Measurements from ENCODE around the gene GRM7. TPM values are rescaled to one million over a fixed set of nuclear protein-coding genes. Genes with fewer than 3 reads are reported as not detected.

GRM7 gene
- total and polyA plus RNA-seq, 2 donors (not counting 1 experiment from before 2014, with no cell fraction given) = not detected

GRCh38 chr3:7632305-7632704 is 771.4 kb downstream of the GRM7 start:
- H3K27ac ChIP-seq (ENCODE audit: low read length in 2 of 2) = no peak overlapping the region
- TF ChIP-seq EZH2 (IDR thresholded peaks at IDR 0.05; ENCODE audit: borderline replicate concordance, insufficient read depth, low read depth, low read length, poor library complexity, severe bottlenecking) (no peak), CTCF (IDR thresholded peaks at IDR 0.05) (no peak)
- H3K79me2 ChIP-seq (ENCODE audit: control insufficient read depth, insufficient read depth, low read length) = no peaks in the 10 kb centered on the region
- Mint-ChIP-seq H3K27ac (no peak overlapping the region), H3K27me3 (no peaks in the 10 kb centered on the region), H3K4me1 (no peaks in the 10 kb centered on the region), H3K9me3 (ENCODE audit: insufficient read depth) (peaks cover 2% of the 10 kb centered on the region), H3K4me3 (no peak overlapping the region)
- intact Hi-C loops (cut with micrococcal nuclease) = no loop called here
- H3K36me3 ChIP-seq (replicated peaks in 1 of 2; ENCODE audit: control extremely low read depth in 1 of 2, control insufficient read depth in 1 of 2, extremely low read depth in 1 of 2, insufficient read depth in 2 of 2, low read length in 1 of 2) = no peaks in the 10 kb centered on the region
- ATAC-seq (ENCODE audit: low read depth) (no peak), DNase-seq (no peak)
- POLR2A ChIA-PET = no interaction called here
- no peak overlapping the region for H3K4me3 ChIP-seq (ENCODE audit: control extremely low read depth in 1 of 5, extremely low read depth in 1 of 5, insufficient read depth in 1 of 5, low read depth in 2 of 5, low read length in 4 of 5)
- no peaks in the 10 kb centered on the region for H4K20me1 ChIP-seq (ENCODE audit: control insufficient read depth, insufficient read depth, low read length, poor library complexity, severe bottlenecking)
- no peaks in the 10 kb centered on the region for H3K27me3 ChIP-seq (replicated peaks in 1 of 4; ENCODE audit: control extremely low read depth in 1 of 4, control insufficient read depth in 3 of 4, insufficient read depth in 4 of 4, low read length in 3 of 4)
- CTCF ChIA-PET = no interaction called here
- no peak overlapping the region for H2AFZ ChIP-seq (ENCODE audit: insufficient read depth, low read depth, low read length, poor library complexity, severe bottlenecking)
- H3K4me2 ChIP-seq (replicated peaks; ENCODE audit: low read depth, low read length, poor library complexity, severe bottlenecking) = no peak overlapping the region
- H3K4me1 ChIP-seq (ENCODE audit: control insufficient read depth in 2 of 2, insufficient read depth in 2 of 2, low read length in 2 of 2) = no peaks in the 10 kb centered on the region
- no peak overlapping the region for H3K9ac ChIP-seq (ENCODE audit: low read length)
- peaks cover 0 to 3% (median 0%) of the 10 kb centered on the region in 3 donors for H3K9me3 ChIP-seq (ENCODE audit: control extremely low read depth in 1 of 3, control insufficient read depth in 2 of 3, insufficient read depth in 1 of 3, low read length in 2 of 3)

GRCh38 chr3:7637694-7638093 is 776.8 kb downstream of the GRM7 start:
- no peaks in the 10 kb centered on the region for H3K9me3 Mint-ChIP-seq (ENCODE audit: insufficient read depth)
- Histone ChIP-seq H2AFZ (ENCODE audit: insufficient read depth, low read depth, low read length, poor library complexity, severe bottlenecking) (no peak overlapping the region), H3K4me2 (replicated peaks; ENCODE audit: low read depth, low read length, poor library complexity, severe bottlenecking) (no peak overlapping the region), H3K79me2 (ENCODE audit: control insufficient read depth, insufficient read depth, low read length) (no peaks in the 10 kb centered on the region), H3K9ac (ENCODE audit: low read length) (no peak overlapping the region), H3K27me3 (replicated peaks in 1 of 4; ENCODE audit: control extremely low read depth in 1 of 4, control insufficient read depth in 3 of 4, insufficient read depth in 4 of 4, low read length in 3 of 4) (no peaks in the 10 kb centered on the region), H3K27ac (ENCODE audit: low read length in 2 of 2) (no peak overlapping the region), H4K20me1 (ENCODE audit: control insufficient read depth, insufficient read depth, low read length, poor library complexity, severe bottlenecking) (no peaks in the 10 kb centered on the region), H3K9me3 (ENCODE audit: control extremely low read depth in 1 of 3, control insufficient read depth in 2 of 3, insufficient read depth in 1 of 3, low read length in 2 of 3) (peaks cover 0 to 3% (median 0%) of the 10 kb centered on the region in 3 donors), H3K36me3 (replicated peaks in 1 of 2; ENCODE audit: control extremely low read depth in 1 of 2, control insufficient read depth in 1 of 2, extremely low read depth in 1 of 2, insufficient read depth in 2 of 2, low read length in 1 of 2) (no peaks in the 10 kb centered on the region), H3K4me1 (ENCODE audit: control insufficient read depth in 2 of 2, insufficient read depth in 2 of 2, low read length in 2 of 2) (no peaks in the 10 kb centered on the region), H3K4me3 (ENCODE audit: control extremely low read depth in 1 of 5, extremely low read depth in 1 of 5, insufficient read depth in 1 of 5, low read depth in 2 of 5, low read length in 4 of 5) (no peak overlapping the region)
- ATAC-seq (ENCODE audit: low read depth) (no peak), DNase-seq (no peak)
- H3K4me1 Mint-ChIP-seq = no peaks in the 10 kb centered on the region
- intact Hi-C loops (cut with micrococcal nuclease) = no loop called here
- WGBS (ENCODE audit: insufficient coverage) = 63% methylated on average over 4 of the region's 5 CpGs
- no peak overlapping the region for H3K4me3 Mint-ChIP-seq
- H3K27me3 Mint-ChIP-seq = no peaks in the 10 kb centered on the region
- ChIA-PET POLR2A (no interaction called here), CTCF (no interaction called here)
- no peak for TF ChIP-seq EZH2 (IDR thresholded peaks at IDR 0.05; ENCODE audit: borderline replicate concordance, insufficient read depth, low read depth, low read length, poor library complexity, severe bottlenecking)
- no peak for TF ChIP-seq CTCF (IDR thresholded peaks at IDR 0.05)
- H3K27ac Mint-ChIP-seq = no peak overlapping the region
